Measurements from ENCODE around the gene PCGF2. TPM values are rescaled to one million over a fixed set of nuclear protein-coding genes. Genes with fewer than 3 reads are reported as not detected.

PCGF2 gene
- total and polyA plus RNA-seq, 2 of the 8 experiments (the other 6 are each of a cell fraction or from before 2014, with no cell fraction given): 42.1 to 93.3 TPM

GRCh38 chr17:38748892-38749222 is 721 bp upstream of the PCGF2 start (continued):
- TF ChIP-seq EP300 (IDR thresholded peaks at IDR 0.05; ENCODE audit: borderline replicate concordance in 1 of 2, low read depth in 2 of 2, low read length in 2 of 2): no peak
- TF ChIP-seq CBX5 (IDR thresholded peaks at IDR 0.05; ENCODE audit: low read depth, low read length): no peak
- TF ChIP-seq SP2 (IDR thresholded peaks at IDR 0.05; ENCODE audit: low read length): no peak
